Large intestine (tissue), 3 donors: ENCODE measurements around the gene AGFG1. TPM values are rescaled to one million over a fixed set of nuclear protein-coding genes. Genes with fewer than 3 reads are reported as not detected.

Source experiments
- DNase-seq, 2 donors: peaks; one replicate each; pipeline versions ENCODE4 v3.0.0 to v3.0.0-alpha.2; 2013
- H3K27ac ChIP-seq: one replicate; pipeline ENCODE4 v1.5.1; 2013; ENCODE audit warnings: low read length
- H3K27me3 ChIP-seq: 2 replicates; pipeline ENCODE4 v1.6.1; 2013; ENCODE audit warnings: low read length; ENCODE audit not compliant: control insufficient read depth, insufficient read depth
- H3K36me3 ChIP-seq: 2 replicates; pipeline ENCODE4 v1.6.1; 2013; ENCODE audit warnings: low read length; ENCODE audit not compliant: control insufficient read depth, insufficient read depth
- H3K4me1 ChIP-seq: one replicate; pipeline ENCODE4 v1.6.1; 2013; ENCODE audit warnings: low read length; ENCODE audit not compliant: control insufficient read depth, insufficient read depth
- H3K4me3 ChIP-seq: one replicate; pipeline ENCODE4 v1.5.1; 2013; ENCODE audit warnings: low read length
- H3K9me3 ChIP-seq: one replicate; pipeline ENCODE4 v1.6.1; 2013; ENCODE audit warnings: mild to moderate bottlenecking, low read depth, low read length, moderate library complexity; ENCODE audit not compliant: control insufficient read depth
- WGBS: methylation state at CpG from one replicate; pipeline ENCODE4 v1.1.5; 2013; ENCODE audit warnings: low lambda C conversion rate; ENCODE audit not compliant: insufficient coverage; 5-methylcytosine and 5-hydroxymethylcytosine counted together
- polyA plus RNA-seq: library from polyadenylated mRNA; unstranded; fragments of 120-200 nt; gene quantifications from one replicate; pipeline ENCODE4 v1.2.1, GENCODE V29; 2013

The AGFG1 gene
- polyA plus RNA-seq, 1 donor = 113 TPM

- no peak for DNase-seq
- Histone ChIP-seq H3K9me3 (no peaks in the 10 kb centered on the region), H3K27me3 (no peaks in the 10 kb centered on the region), H3K27ac (no peak overlapping the region), H3K4me3 (no peak overlapping the region), H3K36me3 (no peaks in the 10 kb centered on the region), H3K4me1 (no peaks in the 10 kb centered on the region)
- whole genome bisulfite sequencing = no CpG with 5 or more reads among the region's 12 CpGs
Measured at GRCh38 chr2:227443889-227444568, 27.9 kb upstream of the AGFG1 start.

GRCh38 chr2:227447606-227448005 is 24.4 kb upstream of the AGFG1 start:
- H3K27me3 ChIP-seq = no peaks in the 10 kb centered on the region
- DNase-seq = no peak
- no peak overlapping the region for H3K4me3 ChIP-seq
- H3K9me3 ChIP-seq = no peaks in the 10 kb centered on the region
- 60% methylated on average over 1 of the region's 7 CpGs for WGBS
- H3K4me1 ChIP-seq = peaks cover 23% of the 10 kb centered on the region
- no peaks in the 10 kb centered on the region for H3K36me3 ChIP-seq
- no peak overlapping the region for H3K27ac ChIP-seq

GRCh38 chr2:227450311-227450841 is 21.6 kb upstream of the AGFG1 start:
- WGBS = 32% methylated on average over 2 of the region's 5 CpGs

GRCh38 chr2:227450926-227451654 is 20.9 kb upstream of the AGFG1 start:
- peak overlapping the region; percentile 96 for H3K27ac ChIP-seq
- no peaks in the 10 kb centered on the region for H3K27me3 ChIP-seq
- H3K4me3 ChIP-seq = no peak overlapping the region
- H3K4me1 ChIP-seq = peaks cover 37% of the 10 kb centered on the region
- WGBS = no CpG with 5 or more reads among the region's 5 CpGs
- no peaks in the 10 kb centered on the region for H3K9me3 ChIP-seq
- DNase-seq = peak; percentile 91 to 97
- H3K36me3 ChIP-seq = no peaks in the 10 kb centered on the region

More at GRCh38 chr2:227450311-227450841, 21.6 kb upstream of the AGFG1 start:
- Histone ChIP-seq H3K9me3 (no peaks in the 10 kb centered on the region), H3K27me3 (no peaks in the 10 kb centered on the region), H3K4me1 (peaks cover 37% of the 10 kb centered on the region), H3K4me3 (no peak overlapping the region), H3K27ac (peak overlapping the region; percentile 96), H3K36me3 (no peaks in the 10 kb centered on the region)
- peak; percentile 71 to 88 for DNase-seq

- no peaks in the 10 kb centered on the region for H3K36me3 ChIP-seq
- H3K9me3 ChIP-seq = no peaks in the 10 kb centered on the region
- H3K27me3 ChIP-seq = no peaks in the 10 kb centered on the region
- H3K4me1 ChIP-seq = peaks cover 37% of the 10 kb centered on the region
- peak overlapping the region; percentile 96 for H3K27ac ChIP-seq
- DNase-seq = no peak
- no peak overlapping the region for H3K4me3 ChIP-seq
Measured at GRCh38 chr2:227451655-227451992, 20.3 kb upstream of the AGFG1 start.

GRCh38 chr2:227453810-227454209 is 18.1 kb upstream of the AGFG1 start:
- H3K27ac ChIP-seq = peak overlapping the region; percentile 11
- no peak for DNase-seq
- no CpG with 5 or more reads among the region's 1 CpG for WGBS

GRCh38 chr2:227454323-227454860 is 17.6 kb upstream of the AGFG1 start:
- Histone ChIP-seq H3K9me3 (no peaks in the 10 kb centered on the region), H3K4me3 (no peak overlapping the region), H3K36me3 (no peaks in the 10 kb centered on the region), H3K4me1 (peaks cover 36% of the 10 kb centered on the region), H3K27ac (peak overlapping the region; percentile 11), H3K27me3 (no peaks in the 10 kb centered on the region)
- DNase-seq = peak in 1 of 2 donors; percentile 36

More at GRCh38 chr2:227453810-227454209, 18.1 kb upstream of the AGFG1 start:
- no peak overlapping the region for H3K4me3 ChIP-seq
- H3K27me3 ChIP-seq = no peaks in the 10 kb centered on the region
- H3K36me3 ChIP-seq = no peaks in the 10 kb centered on the region
- no peaks in the 10 kb centered on the region for H3K9me3 ChIP-seq
- peaks cover 37% of the 10 kb centered on the region for H3K4me1 ChIP-seq

GRCh38 chr2:227455200-227455599 is 16.8 kb upstream of the AGFG1 start:
- Histone ChIP-seq H3K27ac (no peak overlapping the region), H3K4me3 (no peak overlapping the region), H3K4me1 (peaks cover 28% of the 10 kb centered on the region), H3K36me3 (no peaks in the 10 kb centered on the region), H3K27me3 (no peaks in the 10 kb centered on the region), H3K9me3 (no peaks in the 10 kb centered on the region)
- no peak for DNase-seq
- 50% methylated on average over 2 of the region's 2 CpGs for WGBS

- no peak for DNase-seq
- H3K4me3 ChIP-seq = no peak overlapping the region
- 100% methylated on average over 1 of the region's 2 CpGs for WGBS
- H3K4me1 ChIP-seq = peaks cover 22% of the 10 kb centered on the region
- H3K27ac ChIP-seq = no peak overlapping the region
- H3K9me3 ChIP-seq = no peaks in the 10 kb centered on the region
- H3K27me3 ChIP-seq = no peaks in the 10 kb centered on the region
- no peaks in the 10 kb centered on the region for H3K36me3 ChIP-seq
Measured at GRCh38 chr2:227456102-227456501, 15.9 kb upstream of the AGFG1 start.

GRCh38 chr2:227456772-227457171 is 15.2 kb upstream of the AGFG1 start:
- no peak for DNase-seq
- Histone ChIP-seq H3K27me3 (no peaks in the 10 kb centered on the region), H3K9me3 (no peaks in the 10 kb centered on the region), H3K36me3 (no peaks in the 10 kb centered on the region), H3K4me1 (peaks cover 23% of the 10 kb centered on the region), H3K4me3 (no peak overlapping the region), H3K27ac (no peak overlapping the region)
- WGBS = no CpG with 5 or more reads among the region's 4 CpGs
